Measurements from ENCODE around the gene TMEM156. TPM values are rescaled to one million over a fixed set of nuclear protein-coding genes. Genes with fewer than 3 reads are reported as not detected.

The TMEM156 gene
- total and polyA plus RNA-seq, 2 experiments from 2014 or later, result not detected

GRCh38 chr4:39062770-39063097, 30.5 kb upstream of the TMEM156 start:
- H3K27me3 Mint-ChIP-seq (ENCODE audit: insufficient read depth, low read depth, poor library complexity), result peaks cover 2% of the 10 kb centered on the region
- peaks cover 35% of the 10 kb centered on the region for H3K4me1 Mint-ChIP-seq
- H3K9me2 ChIP-seq (ENCODE audit: insufficient read depth), result no peaks in the 10 kb centered on the region
- no peak for DNase-seq (ENCODE audit: low spot score)
- no peaks in the 10 kb centered on the region for H3K9me3 Mint-ChIP-seq
- H3K4me3 ChIP-seq, result 0 out of 2 replicates have a peak overlapping the region, but pooled peaks have one; percentile 6
- no peak overlapping the region for H2AFZ ChIP-seq
- no peaks in the 10 kb centered on the region for H4K20me1 ChIP-seq (replicated peaks; ENCODE audit: insufficient read depth)
- peak overlapping the region; percentile 56; the same call in 1 of the 2 replicates for H3K4me2 ChIP-seq
- no peak for TF ChIP-seq POLR2AphosphoS5 (IDR thresholded peaks at IDR 0.05; ENCODE audit: low read depth)
- TF ChIP-seq ZNF331 (CRISPR knock-in tag; IDR thresholded peaks at IDR 0.05; ENCODE audit: low read depth), result no peak
- TF ChIP-seq EZH2 (IDR thresholded peaks at IDR 0.05; ENCODE audit: low read depth, unreplicated experiment), result no peak
- H3K36me3 ChIP-seq (ENCODE audit: insufficient read depth), result no peaks in the 10 kb centered on the region
- no peaks in the 10 kb centered on the region for H3K36me3 Mint-ChIP-seq (ENCODE audit: low read depth)
- no peaks in the 10 kb centered on the region for H3K27me3 ChIP-seq (ENCODE audit: insufficient read depth)
- peak overlapping the region; percentile 55; the same call in 2 of the 3 replicates for H3K4me3 Mint-ChIP-seq
- no peak overlapping the region for H3K27ac ChIP-seq (ENCODE audit: low read depth)
- peaks cover 21% of the 10 kb centered on the region for H3K4me1 ChIP-seq (ENCODE audit: insufficient read depth)
- peaks cover 6% of the 10 kb centered on the region; the same call in 1 of the 2 replicates for H3K79me2 ChIP-seq (replicated peaks; ENCODE audit: insufficient read depth)
- H3K27ac Mint-ChIP-seq, result no peak overlapping the region
- H3F3A ChIP-seq (replicated peaks; ENCODE audit: low read depth), result no peaks in the 10 kb centered on the region
- no peak for ATAC-seq

GRCh38 chr4:39062094-39062769, 30.0 kb upstream of the TMEM156 start, which contains the start of gene KLHL5:
KLHL5 (plus strand) TSS chr4:39062232; CDS start chr4:39062653, 421 bp downstream.
- no peak within 1 kb of the TSS for H2AFZ ChIP-seq
- no peaks in the 10 kb centered on the region for H3K9me2 ChIP-seq (ENCODE audit: insufficient read depth)
- H3K4me1 ChIP-seq (ENCODE audit: insufficient read depth), result peaks cover 21% of the 10 kb centered on the region
- H3K4me3 ChIP-seq, result peak within 1 kb of the TSS; percentile 23; the same call in 1 of the 2 replicates
- Mint-ChIP-seq H3K4me1 (peaks cover 34% of the 10 kb centered on the region), H3K27ac (no peak within 1 kb of the TSS), H3K27me3 (ENCODE audit: insufficient read depth, low read depth, poor library complexity) (no peaks in the 10 kb centered on the region), H3K36me3 (ENCODE audit: low read depth) (no peaks in the 10 kb centered on the region), H3K9me3 (no peaks in the 10 kb centered on the region), H3K4me3 (peak within 1 kb of the TSS; percentile 55)
- peaks cover 6% of the 10 kb centered on the region; the same call in 1 of the 2 replicates for H3K79me2 ChIP-seq (replicated peaks; ENCODE audit: insufficient read depth)
- no peaks in the 10 kb centered on the region for H3K36me3 ChIP-seq (ENCODE audit: insufficient read depth)
- no peak within 1 kb of the TSS for H3K27ac ChIP-seq (ENCODE audit: low read depth)
- peak within 1 kb of the TSS; percentile 56 for H3K4me2 ChIP-seq
- ATAC-seq, result peak; percentile 98
- no peaks in the 10 kb centered on the region for H3K27me3 ChIP-seq (ENCODE audit: insufficient read depth)
- TF ChIP-seq JUNB (IDR thresholded peaks at IDR 0.05; ENCODE audit: unreplicated experiment), result no peak
- no peak for TF ChIP-seq ZNF114 (CRISPR knock-in tag; IDR thresholded peaks at IDR 0.05)
- no peak for TF ChIP-seq STAT1 (IDR thresholded peaks at IDR 0.05; ENCODE audit: unreplicated experiment)
- no peak for TF ChIP-seq EZH2phosphoT487 (IDR thresholded peaks at IDR 0.05; ENCODE audit: unreplicated experiment)
- TF ChIP-seq ETS1 (IDR thresholded peaks at IDR 0.05), result no peak
- TF ChIP-seq EZH2 (IDR thresholded peaks at IDR 0.05; ENCODE audit: low read depth, unreplicated experiment), result no peak
- no peak for TF ChIP-seq ZNF462 (CRISPR knock-in tag; IDR thresholded peaks at IDR 0.05)
- no peak for TF ChIP-seq CREB1 (CRISPR knock-in tag; IDR thresholded peaks at IDR 0.05; ENCODE audit: low read depth)
- TF ChIP-seq REST (IDR thresholded peaks at IDR 0.05; ENCODE audit: unreplicated experiment), result no peak
- DNase-seq (ENCODE audit: low spot score), result peak; percentile 85
- H3F3A ChIP-seq (replicated peaks; ENCODE audit: low read depth), result no peaks in the 10 kb centered on the region
- H4K20me1 ChIP-seq (replicated peaks; ENCODE audit: insufficient read depth), result no peaks in the 10 kb centered on the region
